H9 (cell line): ENCODE measurements around the gene LRP3. TPM values are rescaled to one million over a fixed set of nuclear protein-coding genes. Genes with fewer than 3 reads are reported as not detected.

ENCODE experiments used
- DNase-seq: peaks from one replicate; pipeline ENCODE4 v3.0.0-alpha.2; 2017
- H2AFZ ChIP-seq: one replicate; pipeline ENCODE4 v1.6.1; 2013; ENCODE audit warnings: mild to moderate bottlenecking, low read length, control low read depth, moderate library complexity
- H2AK5ac ChIP-seq: 2 replicates; pipeline ENCODE4 v1.6.1; 2013; ENCODE audit warnings: low read length, control low read depth, mixed read lengths; ENCODE audit not compliant: insufficient read length
- H2BK120ac ChIP-seq: one replicate; pipeline ENCODE4 v1.6.1; 2013; ENCODE audit warnings: low read depth, mild to moderate bottlenecking, low read length, control low read depth, inconsistent platforms; ENCODE audit not compliant: poor library complexity, severe bottlenecking
- H2BK12ac ChIP-seq: 2 replicates; pipeline ENCODE4 v1.6.1; 2013; ENCODE audit warnings: low read length, control low read depth, mixed read lengths, low read depth; ENCODE audit not compliant: insufficient read length
- H2BK15ac ChIP-seq: 2 replicates; pipeline ENCODE4 v1.6.1; 2013; ENCODE audit warnings: low read depth, low read length, control low read depth
- H2BK20ac ChIP-seq: one replicate; pipeline ENCODE4 v1.6.1; 2013; ENCODE audit warnings: low read depth, mild to moderate bottlenecking, low read length, control low read depth, inconsistent platforms; ENCODE audit not compliant: poor library complexity, severe bottlenecking
- H2BK5ac ChIP-seq: 2 replicates; pipeline ENCODE4 v1.6.1; 2013; ENCODE audit warnings: low read length, control low read depth, mixed read lengths; ENCODE audit not compliant: insufficient read length
- H3K14ac ChIP-seq: 2 replicates; pipeline ENCODE4 v1.6.1; 2013; ENCODE audit warnings: low read length, control low read depth; ENCODE audit not compliant: insufficient read depth
- H3K18ac ChIP-seq: 2 replicates; pipeline ENCODE4 v1.6.1; 2013; ENCODE audit warnings: low read depth, mild to moderate bottlenecking, mixed read lengths, low read length, control low read depth; ENCODE audit not compliant: insufficient read length
- H3K23ac ChIP-seq: 2 replicates; pipeline ENCODE4 v1.6.1; 2013; ENCODE audit warnings: low read length, control low read depth, mixed read lengths, low read depth; ENCODE audit not compliant: insufficient read length
- H3K23me2 ChIP-seq: 2 replicates; pipeline ENCODE4 v1.6.1; 2013; ENCODE audit warnings: low read depth, mild to moderate bottlenecking, mixed read lengths, low read length, control low read depth; ENCODE audit not compliant: insufficient read length, poor library complexity, severe bottlenecking
- H3K27ac ChIP-seq: 2 replicates; pipeline ENCODE4 v1.5.1; 2013; ENCODE audit warnings: low read length, control low read depth, mixed read lengths, low read depth; ENCODE audit not compliant: insufficient read length
- H3K27me3 ChIP-seq: 2 replicates; pipeline ENCODE4 v1.6.1; 2013; ENCODE audit warnings: low read length, control low read depth, inconsistent platforms; ENCODE audit not compliant: insufficient read depth
- H3K4ac ChIP-seq: 2 replicates; pipeline ENCODE4 v1.6.1; 2013; ENCODE audit warnings: low read depth, mild to moderate bottlenecking, control low read depth, inconsistent platforms, low read length, moderate library complexity
- H3K4me1 ChIP-seq: 2 replicates; pipeline ENCODE4 v1.6.1; 2013; ENCODE audit warnings: low read length, control low read depth, inconsistent platforms; ENCODE audit not compliant: insufficient read depth
- H3K4me2 ChIP-seq: 2 replicates; pipeline ENCODE4 v1.6.1; 2013; ENCODE audit warnings: low read length, control low read depth, mixed read lengths; ENCODE audit not compliant: insufficient read length, insufficient read depth
- H3K56ac ChIP-seq: 2 replicates; pipeline ENCODE4 v1.6.1; 2013; ENCODE audit warnings: low read depth, mild to moderate bottlenecking, mixed read lengths, low read length, control low read depth; ENCODE audit not compliant: insufficient read length
- H3K79me1 ChIP-seq: 2 replicates; pipeline ENCODE4 v1.6.1; 2013; ENCODE audit warnings: low read depth, mild to moderate bottlenecking, moderate library complexity, low read length, control low read depth, inconsistent platforms; ENCODE audit not compliant: insufficient read depth, poor library complexity, severe bottlenecking
- H3K79me2 ChIP-seq: 2 replicates; pipeline ENCODE4 v1.6.1; 2013; ENCODE audit warnings: low read length, control low read depth, inconsistent platforms; ENCODE audit not compliant: insufficient read depth
- H3K9ac ChIP-seq: 2 replicates; pipeline ENCODE4 v1.6.1; 2013; ENCODE audit warnings: low read length, control low read depth, mixed read lengths; ENCODE audit not compliant: insufficient read length; ENCODE audit errors: extremely low read depth
- H3K9me3 ChIP-seq: one replicate; pipeline ENCODE4 v1.6.1; 2013; ENCODE audit warnings: low read depth, low read length, inconsistent platforms; ENCODE audit not compliant: control insufficient read depth
- H3T11ph ChIP-seq: one replicate; pipeline ENCODE4 v1.6.1; 2013; ENCODE audit warnings: mild to moderate bottlenecking, low read length, control low read depth, inconsistent platforms
- H4K20me1 ChIP-seq: one replicate; pipeline ENCODE4 v1.6.1; 2013; ENCODE audit not compliant: control insufficient read depth, insufficient read length, insufficient read depth
- H4K5ac ChIP-seq: 2 replicates; pipeline ENCODE4 v1.6.1; 2013; ENCODE audit warnings: low read depth, mild to moderate bottlenecking, mixed read lengths, low read length, control low read depth; ENCODE audit not compliant: insufficient read length
- H4K8ac ChIP-seq: replicated peaks from 2 replicates; pipeline ENCODE4 v1.6.1; 2013; ENCODE audit warnings: low read length, control low read depth, mixed read lengths, low read depth; ENCODE audit not compliant: insufficient read length
- H4K91ac ChIP-seq: 2 replicates; pipeline ENCODE4 v1.6.1; 2013; ENCODE audit warnings: low read depth, mild to moderate bottlenecking, moderate library complexity, mixed read lengths, low read length, control low read depth; ENCODE audit not compliant: insufficient read length
- H3K27ac Mint-ChIP-seq, 3 experiments: 2 replicates in 2 of 3; 3 replicates in 1 of 3; pipeline ENCODE4 v1.8.0; 2020 to 2021; ENCODE audit warnings: mixed read lengths in 3 of 3, mild to moderate bottlenecking in 1 of 3, moderate library complexity in 1 of 3
- H3K27me3 Mint-ChIP-seq: 2 replicates; pipeline ENCODE4 v1.8.0; 2021; ENCODE audit warnings: low read depth, mild to moderate bottlenecking, moderate library complexity, mixed read lengths
- H3K36me3 Mint-ChIP-seq, 3 experiments: 2 replicates in 2 of 3; 3 replicates in 1 of 3; pipeline ENCODE4 v1.8.0; 2020 to 2021; ENCODE audit warnings: low read depth in 3 of 3, mixed read lengths in 3 of 3; ENCODE audit not compliant: insufficient read depth in 1 of 3
- H3K4me1 Mint-ChIP-seq, 2 experiments: 2 replicates each; pipeline ENCODE4 v1.8.0; 2020; ENCODE audit warnings: mixed read lengths in 2 of 2
- H3K4me3 Mint-ChIP-seq, 2 experiments: 2 replicates in 1 of 2; 3 replicates in 1 of 2; pipeline ENCODE4 v1.8.0; 2020 to 2021; ENCODE audit warnings: mild to moderate bottlenecking in 2 of 2, mixed read lengths in 2 of 2, moderate library complexity in 1 of 2
- H3K9me3 Mint-ChIP-seq, 2 experiments: 2 replicates in 1 of 2; 3 replicates in 1 of 2; pipeline ENCODE4 v1.8.0; 2020; ENCODE audit warnings: mild to moderate bottlenecking in 2 of 2, mixed read lengths in 2 of 2, moderate library complexity in 1 of 2
- WGBS: extraction: QIAGEN DNeasy Blood & Tissue Kit; methylation state at CpG from one replicate; pipeline ENCODE4 v1.1.7; 2013; ENCODE audit warnings: missing lambda C conversion rate, low lambda C conversion rate, mixed read lengths; ENCODE audit not compliant: insufficient read length; ENCODE audit errors: extremely low coverage; 5-methylcytosine and 5-hydroxymethylcytosine counted together
- total RNA-seq: library from RNA; stranded (reverse); gene quantifications from 2 replicates; pipeline ENCODE4 v1.2.1, GENCODE V29; 2021
- TF ChIP-seq, protein P1 (sequence below): fragments of 200-600 bp; sonication (generic); conservative IDR thresholded peaks from 3 replicates; pipeline ENCODE4 v1.8.0; 2021; ENCODE audit warnings: antibody characterized with exemption, mild to moderate bottlenecking

Gene LRP3
- total RNA-seq, 1 experiment from 2014 or later = 29.2 TPM

DNA sequence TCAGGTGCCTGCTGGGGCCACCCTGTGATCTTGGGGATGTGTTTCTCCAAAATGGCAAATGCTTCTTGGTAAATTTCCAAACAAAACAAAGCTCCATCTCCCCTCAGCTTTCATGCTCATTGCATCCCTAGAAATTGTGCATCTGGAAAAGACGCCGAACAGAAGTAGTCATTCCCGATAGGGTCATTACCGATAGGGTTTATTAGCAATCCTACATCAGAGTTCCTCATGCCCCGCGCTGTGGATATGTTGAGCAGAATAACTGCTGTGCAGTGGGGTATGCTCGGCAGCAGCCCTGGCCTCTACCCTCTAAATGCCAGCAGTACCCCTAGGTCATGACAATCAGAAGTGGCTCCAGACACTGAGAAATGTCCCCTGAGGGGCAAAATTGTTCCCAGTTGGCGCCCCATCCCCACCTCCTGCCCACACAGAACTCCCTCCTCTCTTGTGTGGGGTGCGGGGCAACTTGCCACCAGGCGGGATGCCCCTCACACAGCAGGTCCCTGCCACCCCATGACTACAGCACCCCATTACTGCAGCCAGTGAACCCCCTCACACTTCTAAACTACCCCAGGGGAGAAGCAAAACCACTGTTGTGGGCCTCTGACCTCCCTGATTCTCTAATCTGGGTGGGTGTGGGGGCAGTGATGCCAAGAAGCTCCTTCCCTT lies 44.5 kb downstream of the LRP3 start:
- Histone ChIP-seq H3K18ac (no peak overlapping the region), H3K4ac (no peak overlapping the region), H3K79me2 (no peaks in the 10 kb centered on the region), H2BK5ac (no peak overlapping the region), H2AK5ac (no peak overlapping the region), H3T11ph (no peak overlapping the region), H2AFZ (no peak overlapping the region), H3K9ac (no peak overlapping the region), H3K27ac (no peak overlapping the region), H4K91ac (no peak overlapping the region), H3K23ac (no peak overlapping the region), H3K4me2 (no peak overlapping the region), H4K20me1 (no peaks in the 10 kb centered on the region), H3K4me1 (no peaks in the 10 kb centered on the region), H2BK12ac (no peak overlapping the region), H2BK120ac (no peak overlapping the region), H3K56ac (no peak overlapping the region), H3K79me1 (no peaks in the 10 kb centered on the region), H3K23me2 (no peaks in the 10 kb centered on the region), H2BK20ac (no peak overlapping the region), H3K27me3 (no peaks in the 10 kb centered on the region), H4K5ac (no peak overlapping the region), H4K8ac (no peak overlapping the region), H3K14ac (no peak overlapping the region), H3K9me3 (no peaks in the 10 kb centered on the region), H2BK15ac (no peak overlapping the region)
- no peaks in the 10 kb centered on the region; a peak in 1 of 5 replicates for H3K9me3 Mint-ChIP-seq
- no CpG with 5 or more reads among the region's 10 CpGs for WGBS
- no peak overlapping the region for H3K4me3 Mint-ChIP-seq
- H3K27ac Mint-ChIP-seq = no peak overlapping the region; a peak in 1 of 7 replicates
- TF ChIP-seq, protein P1, sequence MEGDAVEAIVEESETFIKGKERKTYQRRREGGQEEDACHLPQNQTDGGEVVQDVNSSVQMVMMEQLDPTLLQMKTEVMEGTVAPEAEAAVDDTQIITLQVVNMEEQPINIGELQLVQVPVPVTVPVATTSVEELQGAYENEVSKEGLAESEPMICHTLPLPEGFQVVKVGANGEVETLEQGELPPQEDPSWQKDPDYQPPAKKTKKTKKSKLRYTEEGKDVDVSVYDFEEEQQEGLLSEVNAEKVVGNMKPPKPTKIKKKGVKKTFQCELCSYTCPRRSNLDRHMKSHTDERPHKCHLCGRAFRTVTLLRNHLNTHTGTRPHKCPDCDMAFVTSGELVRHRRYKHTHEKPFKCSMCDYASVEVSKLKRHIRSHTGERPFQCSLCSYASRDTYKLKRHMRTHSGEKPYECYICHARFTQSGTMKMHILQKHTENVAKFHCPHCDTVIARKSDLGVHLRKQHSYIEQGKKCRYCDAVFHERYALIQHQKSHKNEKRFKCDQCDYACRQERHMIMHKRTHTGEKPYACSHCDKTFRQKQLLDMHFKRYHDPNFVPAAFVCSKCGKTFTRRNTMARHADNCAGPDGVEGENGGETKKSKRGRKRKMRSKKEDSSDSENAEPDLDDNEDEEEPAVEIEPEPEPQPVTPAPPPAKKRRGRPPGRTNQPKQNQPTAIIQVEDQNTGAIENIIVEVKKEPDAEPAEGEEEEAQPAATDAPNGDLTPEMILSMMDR = no peak
- H3K4me1 Mint-ChIP-seq = peaks cover 3 to 4% of the 10 kb centered on the region in 2 experiments; a peak in 1 of 4 replicates
- H3K27me3 Mint-ChIP-seq = peaks cover 15% of the 10 kb centered on the region
- H3K36me3 Mint-ChIP-seq = no peaks in the 10 kb centered on the region
- no peak for DNase-seq
